Measurements from ENCODE around the gene MAPK9.

DNA sequence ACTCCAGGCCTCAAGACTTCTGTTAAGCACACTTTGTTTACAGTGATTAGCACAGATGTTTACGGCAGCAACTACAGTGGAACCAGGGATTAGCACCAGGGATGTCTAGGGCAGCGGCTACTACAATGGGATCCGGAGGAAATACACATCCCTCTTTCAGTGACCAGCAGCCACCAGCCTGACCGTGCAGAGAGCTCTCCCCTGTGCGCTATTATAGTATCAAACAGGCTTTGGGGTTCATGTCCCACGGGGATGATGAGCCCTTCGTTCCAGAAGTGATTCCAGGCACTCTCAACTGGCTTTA, 39.7 kb upstream of the MAPK9 start:
- TF ChIP-seq POLR2AphosphoS5 (IDR thresholded peaks at IDR 0.05; ENCODE audit: low read depth, low read length) (no peak), TAF1 (IDR thresholded peaks at IDR 0.05; ENCODE audit: borderline replicate concordance, insufficient read depth, low read length) (no peak), SIN3A (IDR thresholded peaks at IDR 0.05; ENCODE audit: borderline replicate concordance, insufficient read depth, low read length) (no peak)
- TF ChIP-seq, protein P1, sequence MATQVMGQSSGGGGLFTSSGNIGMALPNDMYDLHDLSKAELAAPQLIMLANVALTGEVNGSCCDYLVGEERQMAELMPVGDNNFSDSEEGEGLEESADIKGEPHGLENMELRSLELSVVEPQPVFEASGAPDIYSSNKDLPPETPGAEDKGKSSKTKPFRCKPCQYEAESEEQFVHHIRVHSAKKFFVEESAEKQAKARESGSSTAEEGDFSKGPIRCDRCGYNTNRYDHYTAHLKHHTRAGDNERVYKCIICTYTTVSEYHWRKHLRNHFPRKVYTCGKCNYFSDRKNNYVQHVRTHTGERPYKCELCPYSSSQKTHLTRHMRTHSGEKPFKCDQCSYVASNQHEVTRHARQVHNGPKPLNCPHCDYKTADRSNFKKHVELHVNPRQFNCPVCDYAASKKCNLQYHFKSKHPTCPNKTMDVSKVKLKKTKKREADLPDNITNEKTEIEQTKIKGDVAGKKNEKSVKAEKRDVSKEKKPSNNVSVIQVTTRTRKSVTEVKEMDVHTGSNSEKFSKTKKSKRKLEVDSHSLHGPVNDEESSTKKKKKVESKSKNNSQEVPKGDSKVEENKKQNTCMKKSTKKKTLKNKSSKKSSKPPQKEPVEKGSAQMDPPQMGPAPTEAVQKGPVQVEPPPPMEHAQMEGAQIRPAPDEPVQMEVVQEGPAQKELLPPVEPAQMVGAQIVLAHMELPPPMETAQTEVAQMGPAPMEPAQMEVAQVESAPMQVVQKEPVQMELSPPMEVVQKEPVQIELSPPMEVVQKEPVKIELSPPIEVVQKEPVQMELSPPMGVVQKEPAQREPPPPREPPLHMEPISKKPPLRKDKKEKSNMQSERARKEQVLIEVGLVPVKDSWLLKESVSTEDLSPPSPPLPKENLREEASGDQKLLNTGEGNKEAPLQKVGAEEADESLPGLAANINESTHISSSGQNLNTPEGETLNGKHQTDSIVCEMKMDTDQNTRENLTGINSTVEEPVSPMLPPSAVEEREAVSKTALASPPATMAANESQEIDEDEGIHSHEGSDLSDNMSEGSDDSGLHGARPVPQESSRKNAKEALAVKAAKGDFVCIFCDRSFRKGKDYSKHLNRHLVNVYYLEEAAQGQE (IDR thresholded peaks at IDR 0.05; ENCODE audit: insufficient read depth in 1 of 2, low read depth in 2 of 2, low read length in 2 of 2): no peak

All from PFSK-1 (cell line).